SU-DHL-6 (cell line): ENCODE measurements around the gene SLC12A7.

Experiments
- CTCF ChIP-seq: fragments of 200-600 bp; sonication (generic); IDR thresholded peaks from one replicate; pipeline ENCODE4 v1.5.1; 2017; ENCODE audit warnings: antibody characterized with exemption, mild to moderate bottlenecking, low read length, moderate library complexity; ENCODE audit not compliant: insufficient read depth, poor library complexity, severe bottlenecking
- EZH2phosphoT487 ChIP-seq: fragments of 200-600 bp; sonication (generic), shearing (Covaris generic); conservative IDR thresholded peaks from 2 replicates; pipeline ENCODE4 v1.6.1; 2018; ENCODE audit warnings: mild to moderate bottlenecking, antibody characterized with exemption, low read length, moderate library complexity, mixed read lengths

- TF ChIP-seq CTCF (no peak), EZH2phosphoT487 (no peak)
Observed at GRCh38 chr5:1121891-1122290, 10.0 kb upstream of the SLC12A7 start.
